Stomach (tissue), 9 donors: Measurements from ENCODE around the gene MRPS33. TPM values are rescaled to one million over a fixed set of nuclear protein-coding genes. Genes with fewer than 3 reads are reported as not detected.

Experiments used
- DNase-seq, 2 donors: peaks; one replicate each; pipeline versions ENCODE4 v3.0.0 to v3.0.0-alpha.2; 2013 to 2019
- H3K27ac ChIP-seq, 5 donors: fragments of 200-600 bp in 4 of 5; sonication (generic) in 4 of 5; one replicate each; pipeline ENCODE4 v1.5.1; 2013 to 2019; ENCODE audit warnings: mild to moderate bottlenecking in 1 of 5, moderate library complexity in 1 of 5
- H3K27me3 ChIP-seq, 3 donors: fragments of 200-600 bp; sonication (generic); one replicate each; pipeline ENCODE4 v1.5.1; 2017 to 2019; ENCODE audit warnings: mixed run types in 1 of 3
- H3K36me3 ChIP-seq, 4 donors: fragments of 200-600 bp; sonication (generic); 1 replicate in 3 of 4; 2 replicates in 1 of 4; pipeline ENCODE4 v1.5.1; 2016 to 2019
- H3K4me1 ChIP-seq, 4 donors: fragments of 200-600 bp; sonication (generic); one replicate each; pipeline ENCODE4 v1.5.1; 2016 to 2019
- H3K4me3 ChIP-seq, 4 donors: fragments of 200-600 bp; sonication (generic) in 3 of 4; one replicate each; pipeline ENCODE4 v1.5.1; 2016 to 2019; ENCODE audit warnings: mild to moderate bottlenecking in 1 of 4
- H3K9me3 ChIP-seq, 4 donors: fragments of 200-600 bp; sonication (generic); one replicate each; pipeline ENCODE4 v1.5.1; 2016 to 2019
- EP300 ChIP-seq: sonication (generic); formaldehyde crosslinking; IDR thresholded peaks from one replicate; pipeline ENCODE4 v1.6.1; 2017; ENCODE audit warnings: antibody characterized with exemption
- POLR2A ChIP-seq, 4 donors: fragments of 450-650 bp; IDR thresholded peaks; one replicate each; pipeline ENCODE4 v1.6.1; 2016; ENCODE audit warnings: antibody characterized with exemption in 4 of 4, control low read depth in 2 of 4, mild to moderate bottlenecking in 1 of 4, moderate library complexity in 1 of 4
- POLR2AphosphoS5 ChIP-seq, 3 donors: sonication (generic); formaldehyde crosslinking; IDR thresholded peaks; one replicate each; pipeline ENCODE4 v1.6.1; 2016; ENCODE audit warnings: antibody characterized with exemption in 3 of 3
- WGBS, 5 donors: extraction: QIAGEN DNeasy Blood & Tissue Kit in 3 of 5; methylation state at CpG; one replicate each; pipeline versions ENCODE4 v1.1.5 to v1.1.7; 2013 to 2018; 5-methylcytosine and 5-hydroxymethylcytosine counted together
- intact Hi-C: fragments of 100-400 bp; cut with DNase I; formaldehyde crosslinking; loops from one replicate; pipeline ENCODE4 v1.15.1; 2023; ENCODE audit warnings: low total_unique reads
- polyA plus RNA-seq, 3 donors: library from polyadenylated mRNA; stranded (reverse); fragments of 200-250 nt; gene quantifications; one replicate each; pipeline ENCODE4 v1.2.3, GENCODE V29; 2013
- total RNA-seq, 5 donors: library from RNA; depleted of rRNA; stranded (reverse); fragments of >200 nt; gene quantifications; one replicate each; pipeline versions ENCODE4 v1.1.0 to v1.2.3, GENCODE V29; 2014 to 2016
- TF ChIP-seq, protein P1 (sequence below), 7 experiments: fragments of 450-650 bp in 4 of 7; fragments of 200-600 bp in 3 of 7; sonication (generic) in 3 of 7; IDR thresholded peaks; one replicate each; pipeline ENCODE4 v1.5.1; 2016 to 2019; ENCODE audit warnings: antibody characterized with exemption in 7 of 7, control low read depth in 2 of 7, mild to moderate bottlenecking in 1 of 7
- donor health status: healthy with polysubstance abuse.
- donor health status: Bipolar disorder and iron deficiency.
- donor health status: healthy.

The MRPS33 gene
- total and polyA plus RNA-seq, 8 donors = 0.89 to 99.9 (median 51.3) TPM; not detected in 1

DNA sequence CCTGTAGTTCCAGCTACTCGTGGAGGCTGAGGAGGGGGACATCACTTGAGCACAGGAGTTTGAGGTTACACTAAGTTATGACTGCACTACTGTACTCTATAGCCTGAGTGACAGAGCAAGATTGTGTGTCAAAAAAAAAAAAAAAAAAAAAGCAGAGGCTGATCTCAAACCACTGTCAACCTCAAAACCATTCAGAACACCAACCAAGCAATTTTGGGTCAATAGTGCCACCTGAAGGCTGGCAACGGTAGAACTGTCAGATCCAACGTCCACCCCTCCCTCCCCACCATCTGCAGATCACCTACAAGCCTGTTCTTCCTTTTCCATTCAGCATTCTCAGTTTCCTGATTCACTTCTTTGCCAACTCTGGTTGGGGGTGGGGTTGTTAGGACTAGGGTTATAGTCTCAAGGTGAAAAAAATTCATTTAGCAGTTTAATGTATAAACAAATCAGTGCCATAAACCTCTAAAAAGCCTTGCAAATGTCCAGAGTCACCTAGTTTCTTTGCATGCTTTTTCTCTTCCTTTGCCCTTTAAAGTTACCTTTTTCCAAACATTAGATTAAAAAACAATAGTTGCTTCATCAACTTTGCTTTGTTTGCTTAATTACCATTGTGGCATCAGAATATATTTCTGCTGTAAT, 2.6 kb downstream of the MRPS33 start:
- H3K4me1 ChIP-seq = peaks cover 6 to 28% (median 16%) of the 10 kb centered on the region in 4 donors
- H3K4me3 ChIP-seq = no peak overlapping the region
- peak; percentile 66 to 91 for DNase-seq
- H3K27ac ChIP-seq = no peak overlapping the region
- peaks cover 0 to 6% (median 0%) of the 10 kb centered on the region in 4 donors for H3K9me3 ChIP-seq
- no peaks in the 10 kb centered on the region for H3K27me3 ChIP-seq
- TF ChIP-seq POLR2A (IDR thresholded peaks at IDR 0.05) (no peak), POLR2AphosphoS5 (IDR thresholded peaks at IDR 0.05) (peak in 1 of 3 donors; percentile 56), EP300 (no peak)
- TF ChIP-seq, protein P1, sequence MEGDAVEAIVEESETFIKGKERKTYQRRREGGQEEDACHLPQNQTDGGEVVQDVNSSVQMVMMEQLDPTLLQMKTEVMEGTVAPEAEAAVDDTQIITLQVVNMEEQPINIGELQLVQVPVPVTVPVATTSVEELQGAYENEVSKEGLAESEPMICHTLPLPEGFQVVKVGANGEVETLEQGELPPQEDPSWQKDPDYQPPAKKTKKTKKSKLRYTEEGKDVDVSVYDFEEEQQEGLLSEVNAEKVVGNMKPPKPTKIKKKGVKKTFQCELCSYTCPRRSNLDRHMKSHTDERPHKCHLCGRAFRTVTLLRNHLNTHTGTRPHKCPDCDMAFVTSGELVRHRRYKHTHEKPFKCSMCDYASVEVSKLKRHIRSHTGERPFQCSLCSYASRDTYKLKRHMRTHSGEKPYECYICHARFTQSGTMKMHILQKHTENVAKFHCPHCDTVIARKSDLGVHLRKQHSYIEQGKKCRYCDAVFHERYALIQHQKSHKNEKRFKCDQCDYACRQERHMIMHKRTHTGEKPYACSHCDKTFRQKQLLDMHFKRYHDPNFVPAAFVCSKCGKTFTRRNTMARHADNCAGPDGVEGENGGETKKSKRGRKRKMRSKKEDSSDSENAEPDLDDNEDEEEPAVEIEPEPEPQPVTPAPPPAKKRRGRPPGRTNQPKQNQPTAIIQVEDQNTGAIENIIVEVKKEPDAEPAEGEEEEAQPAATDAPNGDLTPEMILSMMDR (IDR thresholded peaks at IDR 0.05) = peak in 5 of 7 experiments; percentile 26 to 58 (median 51)
- intact Hi-C loops = loop anchor here (5.0 kb wide), 1 partner anchor 200 kb away; no protein-coding TSS in a partner anchor
- WGBS, 5 donors = 22 to 26% (median 25%) methylated on average over 3 of the region's 3 CpGs
- peaks cover 11 to 35% (median 33%) of the 10 kb centered on the region in 4 donors for H3K36me3 ChIP-seq

DNA sequence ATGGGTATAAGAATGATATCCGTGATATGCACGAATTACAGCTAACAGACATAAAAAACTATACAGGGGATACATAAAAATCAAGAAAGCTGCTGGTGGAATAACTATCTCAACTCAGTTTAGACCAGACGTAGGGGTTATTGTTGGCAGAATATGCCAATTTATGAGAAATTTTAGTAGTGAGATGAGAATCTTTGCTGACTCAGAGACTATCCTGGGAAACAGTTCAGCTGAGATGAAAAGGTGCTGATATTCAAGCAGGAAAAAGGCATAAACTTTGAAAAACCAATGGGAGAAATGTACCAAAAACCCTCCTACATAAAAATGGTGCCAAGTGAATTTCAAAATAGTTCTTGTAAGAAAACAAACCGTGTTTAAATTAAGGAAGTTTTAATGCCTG, 3.3 kb downstream of the MRPS33 start:
- Histone ChIP-seq H3K27me3 (no peaks in the 10 kb centered on the region), H3K36me3 (peaks cover 11 to 42% (median 40%) of the 10 kb centered on the region in 4 donors), H3K4me3 (no peak overlapping the region), H3K9me3 (peaks cover 0 to 4% (median 0%) of the 10 kb centered on the region in 4 donors), H3K27ac (no peak overlapping the region), H3K4me1 (peaks cover 6 to 28% (median 16%) of the 10 kb centered on the region in 4 donors)
- DNase-seq = no peak
- intact Hi-C loops = loop anchor here (5.0 kb wide), 1 partner anchor 199 kb away; no protein-coding TSS in a partner anchor
- TF ChIP-seq POLR2A (IDR thresholded peaks at IDR 0.05) (no peak), EP300 (no peak), POLR2AphosphoS5 (IDR thresholded peaks at IDR 0.05) (no peak)
- TF ChIP-seq, protein P1 (IDR thresholded peaks at IDR 0.05) = no peak
- 72 to 81% (median 76%) methylated on average over 4 of the region's 4 CpGs for WGBS, 5 donors

DNA sequence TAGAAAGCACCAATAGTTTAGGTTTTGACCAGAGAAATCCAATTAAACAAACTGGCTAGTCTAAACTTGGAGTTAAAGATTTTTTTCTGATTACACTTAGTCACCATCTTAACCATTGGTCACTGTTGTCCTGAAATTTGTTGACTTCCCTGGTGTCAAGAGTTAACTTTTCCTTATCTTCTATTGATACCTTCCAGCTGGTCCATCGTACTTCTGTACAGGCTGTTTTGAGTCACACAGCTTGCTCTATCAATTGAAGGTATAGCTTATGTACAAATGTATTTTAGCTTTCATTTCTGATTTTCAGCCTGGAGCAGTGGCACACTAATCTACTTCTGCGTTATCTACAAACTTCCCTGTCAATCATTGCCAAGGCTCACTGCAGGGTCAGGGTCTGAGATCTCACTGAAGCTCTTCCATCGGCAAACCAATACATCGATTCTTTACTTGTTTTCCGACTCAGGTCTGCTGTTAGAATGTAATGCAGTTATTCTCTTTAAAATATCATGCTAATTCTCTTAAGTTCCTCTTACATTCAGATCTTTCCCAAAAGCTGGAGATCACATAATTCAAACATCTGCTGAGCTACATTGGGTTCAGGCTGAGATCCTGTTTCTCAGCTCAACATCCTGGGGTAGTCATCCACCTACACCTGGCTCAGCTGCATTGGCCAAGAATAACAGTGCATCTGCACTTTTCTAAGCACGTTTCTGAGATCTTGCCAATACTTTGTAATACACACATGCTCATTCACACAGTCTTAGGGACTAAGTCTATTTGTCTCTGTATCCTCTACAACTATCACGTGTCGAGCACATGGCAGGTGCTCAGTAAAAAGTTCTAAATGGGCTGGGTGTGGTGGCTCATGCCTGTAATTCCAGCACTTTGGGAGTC, 11.3 kb downstream of the MRPS33 start:
- no peak for TF ChIP-seq EP300
- TF ChIP-seq POLR2AphosphoS5 (IDR thresholded peaks at IDR 0.05) = no peak
- TF ChIP-seq, protein P1 (IDR thresholded peaks at IDR 0.05) = no peak
- no peak for TF ChIP-seq POLR2A (IDR thresholded peaks at IDR 0.05)
- Histone ChIP-seq H3K4me1 (no peaks in the 10 kb centered on the region), H3K36me3 (peaks cover 4 to 36% (median 34%) of the 10 kb centered on the region in 4 donors), H3K27me3 (no peaks in the 10 kb centered on the region), H3K27ac (no peak overlapping the region), H3K4me3 (no peak overlapping the region), H3K9me3 (no peaks in the 10 kb centered on the region)
- intact Hi-C loops = no loop called here
- no peak for DNase-seq
- 46 to 62% (median 54%) methylated on average over 8 of the region's 8 CpGs for WGBS, 5 donors

DNA sequence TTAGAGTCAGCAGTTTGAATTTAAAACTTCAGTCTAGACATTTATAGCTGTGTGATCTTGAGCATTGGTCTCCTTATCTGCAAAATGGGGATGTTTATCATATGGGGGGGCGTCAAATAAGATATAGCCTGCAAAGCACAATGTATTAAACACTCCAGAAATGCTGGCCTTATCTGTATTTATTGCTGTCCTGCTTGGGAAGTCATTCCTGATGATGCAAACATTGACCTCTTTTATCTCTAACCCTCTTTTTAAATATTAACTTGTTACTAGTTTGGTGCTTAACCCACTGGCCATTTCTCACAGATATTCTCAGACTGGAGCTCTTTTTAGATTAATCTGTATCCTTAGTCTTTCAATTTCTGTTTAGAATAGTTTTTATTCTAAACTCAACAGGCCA, 13.2 kb downstream of the MRPS33 start:
- no peak for DNase-seq
- H3K27ac ChIP-seq = no peak overlapping the region
- intact Hi-C loops = no loop called here
- no peaks in the 10 kb centered on the region for H3K4me1 ChIP-seq
- peaks cover 4 to 18% (median 16%) of the 10 kb centered on the region in 4 donors for H3K36me3 ChIP-seq
- no peaks in the 10 kb centered on the region for H3K27me3 ChIP-seq
- no peaks in the 10 kb centered on the region for H3K9me3 ChIP-seq
- WGBS, 5 donors = 13 to 33% (median 23%) methylated on average over 1 of the region's 1 CpG
- TF ChIP-seq POLR2AphosphoS5 (IDR thresholded peaks at IDR 0.05) = no peak
- TF ChIP-seq EP300 = no peak
- TF ChIP-seq POLR2A (IDR thresholded peaks at IDR 0.05) = no peak
- TF ChIP-seq, protein P1 (IDR thresholded peaks at IDR 0.05) = no peak
- no peak overlapping the region for H3K4me3 ChIP-seq
